ENCODE results near the gene HIBADH. TPM values are rescaled to one million over a fixed set of nuclear protein-coding genes. Genes with fewer than 3 reads are reported as not detected.

The HIBADH gene
- total and polyA plus RNA-seq, 2 of the 4 experiments (the other 2 are of a cell fraction): 36.6 to 52.5 TPM

DNA sequence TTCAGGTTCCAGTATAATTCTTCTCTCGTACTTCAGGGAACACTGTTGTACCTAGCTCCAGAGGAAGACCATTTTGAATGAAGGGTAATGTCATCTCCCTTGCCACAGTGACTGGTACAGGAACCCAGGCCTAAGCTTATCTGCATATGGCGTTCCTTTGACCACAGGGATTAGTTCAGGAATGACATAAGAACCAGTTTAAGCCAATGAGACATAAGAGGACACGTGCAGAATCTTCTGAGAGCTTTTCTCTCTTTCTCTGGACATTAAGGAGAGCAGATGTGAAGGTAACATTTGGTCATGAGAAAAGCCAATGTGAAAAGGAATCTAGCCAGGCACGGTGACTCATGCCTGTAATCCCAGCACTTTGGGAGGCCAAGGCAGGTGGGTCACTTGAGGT is 21.8 kb upstream of the HIBADH start:
- dilution Hi-C loops (cut with HindIII; ENCODE audit: low sequenced_read_pairs, unreplicated experiment): no loop called here
- no peak for TF ChIP-seq FOS (IDR thresholded peaks at IDR 0.05; ENCODE audit: low read depth, low read length)
- TF ChIP-seq RFX5 (IDR thresholded peaks at IDR 0.05; ENCODE audit: low read depth, low read length): no peak
- TF ChIP-seq NFE2L2 (IDR thresholded peaks at IDR 0.05; ENCODE audit: low read depth, low read length): no peak
- TF ChIP-seq POLR2A (IDR thresholded peaks at IDR 0.05; ENCODE audit: low read depth, low read length): no peak
- TF ChIP-seq, protein P1, sequence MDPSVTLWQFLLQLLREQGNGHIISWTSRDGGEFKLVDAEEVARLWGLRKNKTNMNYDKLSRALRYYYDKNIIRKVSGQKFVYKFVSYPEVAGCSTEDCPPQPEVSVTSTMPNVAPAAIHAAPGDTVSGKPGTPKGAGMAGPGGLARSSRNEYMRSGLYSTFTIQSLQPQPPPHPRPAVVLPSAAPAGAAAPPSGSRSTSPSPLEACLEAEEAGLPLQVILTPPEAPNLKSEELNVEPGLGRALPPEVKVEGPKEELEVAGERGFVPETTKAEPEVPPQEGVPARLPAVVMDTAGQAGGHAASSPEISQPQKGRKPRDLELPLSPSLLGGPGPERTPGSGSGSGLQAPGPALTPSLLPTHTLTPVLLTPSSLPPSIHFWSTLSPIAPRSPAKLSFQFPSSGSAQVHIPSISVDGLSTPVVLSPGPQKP (IDR thresholded peaks at IDR 0.05; ENCODE audit: borderline replicate concordance, low read depth, low read length): no peak
- TF ChIP-seq MAZ (IDR thresholded peaks at IDR 0.05; ENCODE audit: borderline replicate concordance, low read depth, low read length): no peak
- TF ChIP-seq MXI1 (IDR thresholded peaks at IDR 0.05; ENCODE audit: borderline replicate concordance, low read depth, low read length): no peak
- TF ChIP-seq SMC3 (IDR thresholded peaks at IDR 0.05; ENCODE audit: low read depth, low read length): no peak
- TF ChIP-seq RAD21 (IDR thresholded peaks at IDR 0.05; ENCODE audit: low read length): no peak
- CTCF ChIA-PET: no interaction called here

More for the DNA sequence above, 21.8 kb upstream of the HIBADH start:
- H3K9me3 ChIP-seq (ENCODE audit: control insufficient read depth, insufficient read depth, low read length): no peaks in the 10 kb centered on the region
- H4K5ac ChIP-seq (ENCODE audit: low read depth, low read length): no peak overlapping the region
- 0 out of 2 replicates have a peak overlapping the region, but pooled peaks have one; percentile 35 for H2BK20ac ChIP-seq (ENCODE audit: low read depth, low read length)
- WGBS, 2 experiments (ENCODE audit: extremely low coverage in 2 of 2, insufficient read length in 1 of 2): 90% methylated on average over 3 of the region's 4 CpGs; no CpG with 5 or more reads in 1 of the 2 experiments
- H3K4me3 ChIP-seq (ENCODE audit: insufficient read depth, low read depth, low read length): no peak overlapping the region
- H3K4me2 ChIP-seq (ENCODE audit: low read depth, low read length): no peak overlapping the region
- ATAC-seq (ENCODE audit: low read depth): no peak
- no TSS peak for BruUV-seq (replicated peaks)
- H3K18ac ChIP-seq (ENCODE audit: low read depth, low read length): no peak overlapping the region
- no peaks in the 10 kb centered on the region for H3K27me3 ChIP-seq (ENCODE audit: control insufficient read depth, insufficient read depth, low read length)
- H4K91ac ChIP-seq (ENCODE audit: insufficient read depth, low read depth, low read length): no peak overlapping the region
- no peak for DNase-seq
- H2AFZ ChIP-seq (replicated peaks; ENCODE audit: low read length, poor library complexity): no peak overlapping the region
- POLR2A ChIA-PET (ENCODE audit: unreplicated experiment): no interaction called here
- H3K36me3 ChIP-seq (ENCODE audit: control insufficient read depth, insufficient read depth, low read length): no peaks in the 10 kb centered on the region
- no peak overlapping the region for H4K8ac ChIP-seq (ENCODE audit: low read depth in 2 of 2, low read length in 2 of 2)
- H2AK9ac ChIP-seq (replicated peaks; ENCODE audit: low read depth, low read length, poor library complexity): no peak overlapping the region
- intact Hi-C loops (cut with micrococcal nuclease) (no loop called here), in situ Hi-C loops (cut with MboI; ENCODE audit: low sequenced_read_pairs) (no loop called here)
- H3K9ac ChIP-seq (ENCODE audit: low read depth, low read length): no peak overlapping the region
- peaks cover 3% of the 10 kb centered on the region; the same call in 1 of the 2 replicates for H3K9me1 ChIP-seq (ENCODE audit: insufficient read depth, low read length)
- H3K14ac ChIP-seq (replicated peaks; ENCODE audit: low read depth, low read length): 0 out of 2 replicates have a peak overlapping the region, but pooled peaks have one; percentile 82
- H4K20me1 ChIP-seq (ENCODE audit: insufficient read depth, low read length): no peaks in the 10 kb centered on the region
- no peak overlapping the region for H3K56ac ChIP-seq (ENCODE audit: extremely low read depth, insufficient read depth, low read length)
- H3K79me1 ChIP-seq (ENCODE audit: low read depth in 1 of 2, low read length in 2 of 2): no peaks in the 10 kb centered on the region
- H2BK15ac ChIP-seq (ENCODE audit: low read depth, low read length): no peak overlapping the region
- H3K4me1 ChIP-seq (ENCODE audit: control insufficient read depth, insufficient read depth, low read length): no peaks in the 10 kb centered on the region
- no peak overlapping the region for H3K27ac ChIP-seq (ENCODE audit: insufficient read depth, low read length)
- no peak overlapping the region for H3K4ac ChIP-seq (ENCODE audit: low read depth, low read length)
- H2BK120ac ChIP-seq (ENCODE audit: low read depth, low read length): no peak overlapping the region
- no peak overlapping the region for H3K23ac ChIP-seq (ENCODE audit: low read depth, low read length)
- H2BK5ac ChIP-seq (ENCODE audit: low read depth, low read length, poor library complexity, severe bottlenecking): no peak overlapping the region
- no peak overlapping the region for H2AK5ac ChIP-seq (ENCODE audit: low read depth, low read length)

Data from IMR-90 (cell line).